HEK293 (cell line): ENCODE measurements around the gene GALNT13.

Experiments used
- CTCF ChIA-PET: fragments of 350-600 bp; formaldehyde crosslinking; extraction: SDS; loops from one replicate; lab custom pipeline; 2021; ENCODE audit warnings: antibody characterized with exemption; lab: Yijun Ruan, JAX
- POLR2A ChIA-PET: fragments of 300-600 bp; formaldehyde crosslinking; extraction: SDS; loops from one replicate; lab custom pipeline; 2020; ENCODE audit warnings: antibody characterized with exemption, inconsistent platforms; lab: Yijun Ruan, JAX
- H3K27ac ChIP-seq: fragments of 200-500 bp; sonication (Bioruptor generic); 2 replicates; pipeline ENCODE4 v1.5.1; 2014; ENCODE audit warnings: low read depth, low read length, control low read depth, inconsistent platforms; ENCODE audit errors: extremely low read depth
- H3K36me3 ChIP-seq, 2 experiments: fragments of 200-500 bp in 1 of 2; sonication (Bioruptor generic) in 1 of 2; 1 replicate in 1 of 2; 2 replicates in 1 of 2; pipeline ENCODE4 v1.5.1; 2014 to 2017; ENCODE audit warnings: inconsistent platforms in 2 of 2, low read length in 2 of 2; ENCODE audit not compliant: control insufficient read depth in 2 of 2, insufficient read depth in 1 of 2
- H3K4me1 ChIP-seq: fragments of 200-500 bp; sonication (Bioruptor generic); 2 replicates; pipeline ENCODE4 v1.5.1; 2014; ENCODE audit warnings: mild to moderate bottlenecking, low read length, inconsistent platforms; ENCODE audit not compliant: control insufficient read depth, insufficient read depth
- H3K4me3 ChIP-seq: 2 replicates; pipeline ENCODE4 v1.5.1; 2011; ENCODE audit warnings: low read depth, mild to moderate bottlenecking, control low read depth, low read length, moderate library complexity
- H3K9me3 ChIP-seq: fragments of 200-500 bp; sonication (Bioruptor generic); 2 replicates; pipeline ENCODE4 v1.5.1; 2014; ENCODE audit warnings: low read depth, low read length, inconsistent platforms; ENCODE audit not compliant: control insufficient read depth, insufficient read depth
- HOXD13 ChIP-seq: sonication (generic); formaldehyde crosslinking; IDR thresholded peaks from 2 replicates; pipeline ENCODE4 v1.8.0; 2022; ENCODE audit warnings: missing genetic modification reagents, borderline replicate concordance
- KLF16 ChIP-seq: fragments of 450-650 bp; formaldehyde crosslinking; IDR thresholded peaks from 2 replicates; pipeline ENCODE4 v1.5.1; 2017; ENCODE audit warnings: missing biosample characterization, missing genetic modification characterization
- KLF8 ChIP-seq: fragments of 450-650 bp; formaldehyde crosslinking; IDR thresholded peaks from 2 replicates; pipeline ENCODE4 v1.5.1; 2016; ENCODE audit warnings: missing biosample characterization, missing genetic modification characterization
- MEIS1 ChIP-seq: sonication (generic); formaldehyde crosslinking; IDR thresholded peaks from 2 replicates; pipeline ENCODE4 v1.8.1; 2022; ENCODE audit warnings: missing genetic modification reagents, mild to moderate bottlenecking, borderline replicate concordance
- OSR2 ChIP-seq: fragments of 450-650 bp; formaldehyde crosslinking; IDR thresholded peaks from 2 replicates; pipeline ENCODE4 v1.5.1; 2016; ENCODE audit warnings: missing biosample characterization, missing genetic modification characterization
- PRDM4 ChIP-seq: fragments of 450-650 bp; formaldehyde crosslinking; IDR thresholded peaks from 2 replicates; pipeline ENCODE4 v1.5.1; 2017; ENCODE audit warnings: missing biosample characterization, missing genetic modification characterization
- PRDM6 ChIP-seq: fragments of 450-650 bp; formaldehyde crosslinking; IDR thresholded peaks from 2 replicates; pipeline ENCODE4 v1.5.1; 2017; ENCODE audit warnings: missing biosample characterization, missing genetic modification characterization
- RBAK ChIP-seq: fragments of 450-650 bp; formaldehyde crosslinking; IDR thresholded peaks from 2 replicates; pipeline ENCODE4 v1.5.1; 2016; ENCODE audit warnings: missing biosample characterization, missing genetic modification characterization
- REPIN1 ChIP-seq: fragments of 450-650 bp; formaldehyde crosslinking; IDR thresholded peaks from 2 replicates; pipeline ENCODE4 v1.5.1; 2017; ENCODE audit warnings: missing biosample characterization, missing genetic modification characterization, low read depth
- SALL2 ChIP-seq: fragments of 450-650 bp; formaldehyde crosslinking; IDR thresholded peaks from 2 replicates; pipeline ENCODE4 v1.5.0; 2017; ENCODE audit warnings: missing biosample characterization, mild to moderate bottlenecking, missing genetic modification characterization, borderline replicate concordance
- SP7 ChIP-seq: fragments of 450-650 bp; formaldehyde crosslinking; IDR thresholded peaks from 2 replicates; pipeline ENCODE4 v1.5.1; 2016; ENCODE audit warnings: missing biosample characterization, missing genetic modification characterization
- YY2 ChIP-seq: fragments of 450-650 bp; formaldehyde crosslinking; IDR thresholded peaks from 2 replicates; pipeline ENCODE4 v1.5.1; 2016; ENCODE audit warnings: missing biosample characterization, missing genetic modification characterization
- ZBTB8A ChIP-seq: fragments of 450-650 bp; formaldehyde crosslinking; IDR thresholded peaks from 2 replicates; pipeline ENCODE4 v1.5.1; 2016; ENCODE audit warnings: missing biosample characterization, missing genetic modification characterization
- ZFP69B ChIP-seq: fragments of 450-650 bp; formaldehyde crosslinking; IDR thresholded peaks from 2 replicates; pipeline ENCODE4 v1.5.1; 2016; ENCODE audit warnings: missing biosample characterization, missing genetic modification characterization
- ZNF10 ChIP-seq: fragments of 450-650 bp; formaldehyde crosslinking; IDR thresholded peaks from 2 replicates; pipeline ENCODE4 v1.5.1; 2017; ENCODE audit warnings: missing biosample characterization, missing genetic modification characterization
- ZNF155 ChIP-seq: fragments of 450-650 bp; formaldehyde crosslinking; IDR thresholded peaks from 2 replicates; pipeline ENCODE4 v1.5.1; 2016; ENCODE audit warnings: missing biosample characterization, missing genetic modification characterization
- ZNF169 ChIP-seq: fragments of 450-650 bp; formaldehyde crosslinking; IDR thresholded peaks from 2 replicates; pipeline ENCODE4 v1.5.1; 2016; ENCODE audit warnings: missing biosample characterization, missing genetic modification characterization
- ZNF19 ChIP-seq: fragments of 450-650 bp; formaldehyde crosslinking; IDR thresholded peaks from 2 replicates; pipeline ENCODE4; 2016; ENCODE audit warnings: missing biosample characterization, missing genetic modification characterization, low read depth
- ZNF341 ChIP-seq: fragments of 450-650 bp; formaldehyde crosslinking; IDR thresholded peaks from 2 replicates; pipeline ENCODE4; 2016; ENCODE audit warnings: low read depth, missing biosample characterization, missing genetic modification characterization
- ZNF354C ChIP-seq: fragments of 450-650 bp; formaldehyde crosslinking; IDR thresholded peaks from 2 replicates; pipeline ENCODE4 v1.5.1; 2016; ENCODE audit warnings: missing biosample characterization, missing genetic modification characterization, low read depth, borderline replicate concordance
- ZNF48 ChIP-seq: fragments of 450-650 bp; formaldehyde crosslinking; IDR thresholded peaks from 2 replicates; pipeline ENCODE4 v1.5.1; 2016; ENCODE audit warnings: missing biosample characterization, missing genetic modification characterization
- ZNF548 ChIP-seq: fragments of 450-650 bp; formaldehyde crosslinking; IDR thresholded peaks from 2 replicates; pipeline ENCODE4 v1.5.1; 2016; ENCODE audit warnings: missing biosample characterization, missing genetic modification characterization
- ZNF571 ChIP-seq: fragments of 450-650 bp; formaldehyde crosslinking; IDR thresholded peaks from 2 replicates; pipeline ENCODE4 v1.5.0; 2017; ENCODE audit warnings: missing biosample characterization, missing genetic modification characterization
- ZNF624 ChIP-seq: fragments of 450-650 bp; formaldehyde crosslinking; IDR thresholded peaks from 2 replicates; pipeline ENCODE4 v1.5.1; 2017; ENCODE audit warnings: missing biosample characterization, missing genetic modification characterization
- ZNF670 ChIP-seq: fragments of 450-650 bp; formaldehyde crosslinking; IDR thresholded peaks from 2 replicates; pipeline ENCODE4 v1.5.1; 2016; ENCODE audit warnings: missing biosample characterization, missing genetic modification characterization, low read depth
- ZNF704 ChIP-seq: fragments of 450-650 bp; formaldehyde crosslinking; IDR thresholded peaks from 2 replicates; pipeline ENCODE4 v1.5.1; 2016; ENCODE audit warnings: missing biosample characterization, missing genetic modification characterization
- ZSCAN16 ChIP-seq: fragments of 450-650 bp; formaldehyde crosslinking; IDR thresholded peaks from 2 replicates; pipeline ENCODE4 v1.5.1; 2016; ENCODE audit warnings: missing biosample characterization, missing genetic modification characterization
- ZSCAN18 ChIP-seq: fragments of 450-650 bp; formaldehyde crosslinking; IDR thresholded peaks from 2 replicates; pipeline ENCODE4 v1.5.1; 2016; ENCODE audit warnings: missing biosample characterization, missing genetic modification characterization

The GALNT13 gene

GRCh38 chr2:154048905-154049304 is 177.2 kb downstream of the GALNT13 start:
- H3K9me3 ChIP-seq: no peaks in the 10 kb centered on the region
- TF ChIP-seq OSR2 (no peak), REPIN1 (tag by site-specific recombination) (no peak), ZNF19 (tag by site-specific recombination) (no peak), ZSCAN18 (tag by site-specific recombination) (no peak), PRDM6 (tag by site-specific recombination) (no peak), ZNF155 (no peak), ZNF10 (tag by site-specific recombination) (no peak), SP7 (tag by site-specific recombination) (no peak), ZNF670 (no peak), ZNF704 (tag by site-specific recombination) (no peak)
- H3K4me1 ChIP-seq: no peaks in the 10 kb centered on the region
- no peak overlapping the region for H3K4me3 ChIP-seq
- POLR2A ChIA-PET: no interaction called here
- H3K27ac ChIP-seq: no peak overlapping the region
- H3K36me3 ChIP-seq: no peaks in the 10 kb centered on the region
- CTCF ChIA-PET: no interaction called here

GRCh38 chr2:154049561-154049960 is 177.8 kb downstream of the GALNT13 start:
- Histone ChIP-seq H3K27ac (no peak overlapping the region), H3K36me3 (no peaks in the 10 kb centered on the region)
- CTCF ChIA-PET: no interaction called here
- no peak for TF ChIP-seq MEIS1
- no peak for TF ChIP-seq ZNF548 (tag by site-specific recombination)
- no peak for TF ChIP-seq ZNF341
- TF ChIP-seq ZNF48: no peak
- TF ChIP-seq ZFP69B: no peak
- TF ChIP-seq, all 188 proteins: peak for 0
- Histone ChIP-seq H3K9me3 (no peaks in the 10 kb centered on the region), H3K4me3 (no peak overlapping the region), H3K4me1 (no peaks in the 10 kb centered on the region)
- POLR2A ChIA-PET: no interaction called here

- Histone ChIP-seq H3K4me3 (no peak overlapping the region), H3K9me3 (no peaks in the 10 kb centered on the region), H3K36me3 (no peaks in the 10 kb centered on the region), H3K4me1 (no peaks in the 10 kb centered on the region), H3K27ac (no peak overlapping the region)
- ChIA-PET CTCF (no interaction called here), POLR2A (no interaction called here)
- TF ChIP-seq ZBTB8A (no peak), PRDM4 (tag by site-specific recombination) (no peak), SALL2 (tag by site-specific recombination) (no peak), RBAK (tag by site-specific recombination) (no peak), KLF16 (no peak), ZNF624 (tag by site-specific recombination) (no peak), ZSCAN16 (tag by site-specific recombination) (no peak), HOXD13 (no peak), KLF8 (tag by site-specific recombination) (no peak), ZNF354C (tag by site-specific recombination) (no peak), ZNF341 (no peak), YY2 (no peak), REPIN1 (tag by site-specific recombination) (no peak), ZNF169 (no peak), ZNF571 (tag by site-specific recombination) (no peak)
Measured at GRCh38 chr2:154067124-154067523, 195.4 kb downstream of the GALNT13 start.
